Psoas muscle (tissue), 8 donors: ENCODE measurements around the gene CNN2. TPM values are rescaled to one million over a fixed set of nuclear protein-coding genes. Genes with fewer than 3 reads are reported as not detected.

Source experiments
- ATAC-seq, 4 donors: fragments of 200-7000 bp; cut with Tn5 transposase; one replicate each; pipeline ENCODE4 v1.9.1; 2020; ENCODE audit warnings: moderate library complexity in 3 of 4, mild to moderate bottlenecking in 2 of 4
- DNase-seq, 2 donors: peaks; one replicate each; pipeline ENCODE4 v3.0.0-alpha.2; 2020
- H3K27ac ChIP-seq: fragments of 200-600 bp; one replicate; pipeline ENCODE4 v1.8.0; 2022
- H3K27me3 ChIP-seq, 3 donors: fragments of 200-600 bp in 1 of 3; one replicate each; pipeline versions ENCODE4 v1.6.1 to v1.8.0; 2013 to 2022; ENCODE audit warnings: low read length in 2 of 3, mild to moderate bottlenecking in 2 of 3, moderate library complexity in 1 of 3; ENCODE audit not compliant: insufficient read depth in 3 of 3
- H3K36me3 ChIP-seq, 2 donors: fragments of 200-600 bp in 1 of 2; one replicate each; pipeline versions ENCODE4 v1.6.1 to v1.8.0; 2013 to 2022; ENCODE audit warnings: low read depth in 1 of 2, mild to moderate bottlenecking in 1 of 2, moderate library complexity in 1 of 2; ENCODE audit not compliant: insufficient read depth in 1 of 2
- H3K4me1 ChIP-seq: fragments of 200-600 bp; one replicate; pipeline ENCODE4 v1.8.0; 2022
- H3K4me3 ChIP-seq: fragments of 200-600 bp; one replicate; pipeline ENCODE4 v1.8.0; 2022; ENCODE audit warnings: mild to moderate bottlenecking
- H3K9me3 ChIP-seq: fragments of 200-600 bp; one replicate; pipeline ENCODE4 v1.8.0; 2022
- WGBS, 3 donors: extraction: QIAGEN DNeasy Blood & Tissue Kit; methylation state at CpG; one replicate each; pipeline versions ENCODE4 v1.1.6 to v1.1.7; 2013; 5-methylcytosine and 5-hydroxymethylcytosine counted together
- intact Hi-C, 2 donors: fragments of 100-400 bp; cut with DNase I; formaldehyde crosslinking; loops; one replicate each; pipeline versions ENCODE4 v1.11.0 to v1.14.2; 2022
- polyA plus RNA-seq, 3 donors: library from polyadenylated mRNA; stranded (reverse); fragments of 200-250 nt; gene quantifications; one replicate each; pipeline ENCODE4 v1.2.3, GENCODE V29; 2013
- total RNA-seq, 4 donors: library from RNA; stranded (reverse); fragmentation: NEBNext Ultra II Directional in 2 of 4; extraction: Animal tissue kit (Norgen Biotek cat#: 25700) in 2 of 4; gene quantifications; one replicate each; pipeline versions ENCODE4 v1.2.1 to v1.2.4, GENCODE V29; 2021 to 2023
- TF ChIP-seq, protein P1 (sequence below): fragments of 200-600 bp; IDR thresholded peaks from one replicate; pipeline ENCODE4 v1.8.0; 2022; ENCODE audit warnings: antibody characterized with exemption
- donor health status: healthy with polysubstance abuse.
- donor health status: DM: no; HTN: no; CAD: no; lungs with moderate emphysema.
- donor health status: Bipolar disorder and iron deficiency.
- donor health status: healthy.
- donor health status: DM: yes; HTN: yes; CAD: no.
- donor health status: DM: no; HTN: no; CAD: no.
- donor health status: DM: no; HTN: no; CAD: no.
- donor health status: DM: yes; HTN: yes; CAD: no.

CNN2 gene
- total and polyA plus RNA-seq, 7 donors, result 1.7 to 9.5 (median 6.3) TPM

DNA sequence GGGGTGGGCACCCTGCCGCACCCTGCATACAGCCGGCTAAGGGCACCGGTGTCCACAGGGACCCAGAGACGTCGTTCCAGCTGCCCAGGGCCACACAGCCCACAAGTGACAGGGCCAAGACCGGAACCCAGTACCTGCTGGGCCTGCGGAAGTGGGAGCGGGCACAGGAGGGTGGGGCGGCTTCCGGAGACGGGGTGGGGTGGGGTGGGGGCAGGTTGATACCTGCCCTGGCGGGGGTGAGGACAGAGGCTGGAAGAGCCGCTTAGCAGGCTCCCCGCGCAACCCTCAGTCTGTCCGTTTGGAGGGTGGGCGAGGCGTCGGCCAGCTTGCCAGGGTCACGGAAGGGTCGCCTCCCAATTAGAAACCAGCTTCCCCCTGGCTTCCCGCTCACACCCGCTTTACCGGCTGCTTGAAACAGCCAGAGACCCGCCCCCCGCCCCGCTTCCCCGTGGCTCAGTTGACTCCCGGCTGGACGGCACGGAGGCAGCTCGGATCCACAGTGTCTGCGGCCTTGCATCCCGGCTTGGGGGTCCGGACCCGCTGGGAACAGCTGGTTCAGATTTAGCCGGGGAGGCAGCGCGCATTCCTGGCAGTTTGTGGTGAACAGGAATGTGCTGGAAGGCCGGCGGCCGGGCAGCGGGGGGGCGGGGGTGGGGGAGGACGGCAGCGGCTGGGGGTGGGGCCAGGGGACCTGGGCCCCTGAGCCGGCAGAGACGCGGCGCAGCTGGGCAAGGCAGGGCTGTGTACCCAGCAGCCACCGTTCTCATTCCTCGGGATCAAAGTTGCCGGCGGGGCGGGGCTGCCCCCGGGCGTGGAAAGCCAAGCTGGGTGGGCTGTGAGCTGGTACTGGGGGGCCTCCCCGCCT, 1.9 kb downstream of the CNN2 start:
- Histone ChIP-seq H3K36me3 (peaks cover 0 to 15% of the 10 kb centered on the region in 2 donors), H3K9me3 (no peaks in the 10 kb centered on the region), H3K4me3 (peak overlapping the region; percentile 67), H3K4me1 (peaks cover 4% of the 10 kb centered on the region), H3K27me3 (peaks cover 0 to 34% (median 16%) of the 10 kb centered on the region in 3 donors), H3K27ac (peak overlapping the region; percentile 41)
- 6 to 9% (median 8%) methylated on average over 53 to 58 of the region's 58 CpGs for WGBS, 3 donors
- intact Hi-C loops, result no loop called here
- peak; percentile 71 to 78 for DNase-seq
- TF ChIP-seq, protein P1, sequence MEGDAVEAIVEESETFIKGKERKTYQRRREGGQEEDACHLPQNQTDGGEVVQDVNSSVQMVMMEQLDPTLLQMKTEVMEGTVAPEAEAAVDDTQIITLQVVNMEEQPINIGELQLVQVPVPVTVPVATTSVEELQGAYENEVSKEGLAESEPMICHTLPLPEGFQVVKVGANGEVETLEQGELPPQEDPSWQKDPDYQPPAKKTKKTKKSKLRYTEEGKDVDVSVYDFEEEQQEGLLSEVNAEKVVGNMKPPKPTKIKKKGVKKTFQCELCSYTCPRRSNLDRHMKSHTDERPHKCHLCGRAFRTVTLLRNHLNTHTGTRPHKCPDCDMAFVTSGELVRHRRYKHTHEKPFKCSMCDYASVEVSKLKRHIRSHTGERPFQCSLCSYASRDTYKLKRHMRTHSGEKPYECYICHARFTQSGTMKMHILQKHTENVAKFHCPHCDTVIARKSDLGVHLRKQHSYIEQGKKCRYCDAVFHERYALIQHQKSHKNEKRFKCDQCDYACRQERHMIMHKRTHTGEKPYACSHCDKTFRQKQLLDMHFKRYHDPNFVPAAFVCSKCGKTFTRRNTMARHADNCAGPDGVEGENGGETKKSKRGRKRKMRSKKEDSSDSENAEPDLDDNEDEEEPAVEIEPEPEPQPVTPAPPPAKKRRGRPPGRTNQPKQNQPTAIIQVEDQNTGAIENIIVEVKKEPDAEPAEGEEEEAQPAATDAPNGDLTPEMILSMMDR, result no peak
- ATAC-seq, result peak; percentile 44 to 56 (median 51)

DNA sequence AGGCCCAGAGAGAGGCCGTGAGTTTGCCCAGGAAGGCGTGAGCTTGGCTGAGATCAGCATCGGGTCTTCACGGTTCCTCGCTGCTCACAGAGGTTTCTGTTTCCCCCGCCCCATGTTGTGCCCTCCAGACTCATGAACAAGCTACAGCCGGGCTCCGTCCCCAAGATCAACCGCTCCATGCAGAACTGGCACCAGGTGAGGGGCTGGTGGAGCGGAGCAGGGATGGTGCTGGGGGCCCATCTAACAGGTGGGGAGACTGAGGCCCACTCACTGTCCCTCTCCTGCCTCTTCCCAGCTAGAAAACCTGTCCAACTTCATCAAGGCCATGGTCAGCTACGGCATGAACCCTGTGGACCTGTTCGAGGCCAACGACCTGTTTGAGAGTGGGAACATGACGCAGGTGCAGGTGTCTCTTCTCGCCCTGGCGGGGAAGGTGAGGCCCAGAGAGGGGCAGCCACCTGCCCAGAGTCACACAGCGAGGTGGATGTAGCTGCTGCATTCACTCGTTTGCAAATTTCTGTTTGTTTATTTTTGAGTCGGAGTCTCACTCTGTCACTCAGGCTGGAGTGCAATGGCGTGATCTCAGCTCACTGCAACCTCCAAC, 6.0 kb downstream of the CNN2 start:
- peaks cover 0 to 13% (median 2%) of the 10 kb centered on the region in 3 donors for H3K27me3 ChIP-seq
- no peak for ATAC-seq
- H3K9me3 ChIP-seq, result no peaks in the 10 kb centered on the region
- 87 to 89% (median 89%) methylated on average over 19 to 20 of the region's 20 CpGs for WGBS, 3 donors
- TF ChIP-seq, protein P1, result no peak
- DNase-seq, result no peak
- H3K36me3 ChIP-seq, result peaks cover 0 to 15% of the 10 kb centered on the region in 2 donors
- no peak overlapping the region for H3K4me3 ChIP-seq
- H3K27ac ChIP-seq, result no peak overlapping the region
- H3K4me1 ChIP-seq, result peaks cover 4% of the 10 kb centered on the region
- intact Hi-C loops, result no loop called here

DNA sequence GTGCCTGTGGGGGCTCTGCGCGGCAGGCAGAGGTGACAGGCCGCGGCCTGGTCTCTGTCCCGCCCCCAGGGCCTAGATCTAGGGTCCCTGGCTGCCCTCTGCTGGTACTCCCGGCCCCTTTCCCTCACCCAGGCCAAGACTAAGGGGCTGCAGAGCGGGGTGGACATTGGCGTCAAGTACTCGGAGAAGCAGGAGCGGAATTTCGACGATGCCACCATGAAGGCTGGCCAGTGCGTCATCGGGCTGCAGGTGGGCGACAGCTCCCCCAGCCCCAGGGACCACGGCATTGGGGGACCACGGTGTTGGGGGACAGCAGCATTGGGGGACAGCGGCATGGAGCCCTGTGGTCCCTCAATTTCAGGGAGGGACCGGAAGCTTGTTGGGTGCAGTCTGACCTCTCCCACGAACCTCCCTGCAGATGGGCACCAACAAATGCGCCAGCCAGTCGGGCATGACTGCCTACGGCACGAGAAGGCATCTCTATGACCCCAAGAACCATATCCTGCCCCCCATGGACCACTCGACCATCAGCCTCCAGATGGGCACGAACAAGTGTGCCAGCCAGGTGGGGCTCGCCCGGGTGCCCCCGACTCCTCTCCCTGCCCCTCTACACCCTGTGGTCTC, 9.7 kb downstream of the CNN2 start:
- peaks cover 0 to 15% of the 10 kb centered on the region in 2 donors for H3K36me3 ChIP-seq
- intact Hi-C loops, result no loop called here
- no peak overlapping the region for H3K4me3 ChIP-seq
- no peaks in the 10 kb centered on the region for H3K27me3 ChIP-seq
- DNase-seq (no peak), ATAC-seq (no peak)
- TF ChIP-seq, protein P1, result no peak
- H3K4me1 ChIP-seq, result peaks cover 17% of the 10 kb centered on the region
- no peaks in the 10 kb centered on the region for H3K9me3 ChIP-seq
- WGBS, 3 donors, result 84 to 90% (median 87%) methylated on average over 24 to 29 of the region's 29 CpGs
- H3K27ac ChIP-seq, result no peak overlapping the region

DNA sequence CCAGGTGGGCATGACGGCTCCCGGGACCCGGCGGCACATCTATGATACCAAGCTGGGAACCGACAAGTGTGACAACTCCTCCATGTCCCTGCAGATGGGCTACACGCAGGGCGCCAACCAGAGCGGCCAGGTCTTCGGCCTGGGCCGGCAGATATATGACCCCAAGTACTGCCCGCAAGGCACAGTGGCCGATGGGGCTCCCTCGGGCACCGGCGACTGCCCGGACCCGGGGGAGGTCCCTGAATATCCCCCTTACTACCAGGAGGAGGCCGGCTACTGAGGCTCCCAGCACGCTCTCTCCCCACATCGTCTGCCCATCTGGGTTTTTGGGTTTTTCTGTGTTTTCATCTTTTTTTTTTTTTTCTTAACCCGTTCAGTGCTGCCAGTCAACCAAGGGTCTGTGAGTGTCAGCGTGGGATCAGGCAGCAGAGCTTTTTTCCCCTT, 11.2 kb downstream of the CNN2 start:
- Histone ChIP-seq H3K27ac (no peak overlapping the region), H3K36me3 (peaks cover 0 to 11% of the 10 kb centered on the region in 2 donors), H3K27me3 (no peaks in the 10 kb centered on the region), H3K4me1 (peaks cover 32% of the 10 kb centered on the region), H3K9me3 (no peaks in the 10 kb centered on the region), H3K4me3 (no peak overlapping the region)
- DNase-seq (peak in 1 of 2 donors; percentile 13), ATAC-seq (no peak)
- intact Hi-C loops, result no loop called here
- WGBS, 3 donors, result 71 to 81% (median 79%) methylated on average over 21 to 22 of the region's 22 CpGs
- TF ChIP-seq, protein P1, result no peak
